HEK293T (cell line): ENCODE data around the gene ITGB7.

ENCODE experiments used
- CTCF ChIA-PET: fragments of 350-600 bp; formaldehyde crosslinking; extraction: SDS; loops from one replicate; lab custom pipeline; 2021; ENCODE audit warnings: antibody characterized with exemption, inconsistent platforms; lab: Yijun Ruan, JAX
- POLR2A ChIA-PET: fragments of 350-600 bp; formaldehyde crosslinking; extraction: SDS; loops from one replicate; lab custom pipeline; 2020; ENCODE audit warnings: antibody characterized with exemption, inconsistent platforms; lab: Yijun Ruan, JAX
- DNase-seq: peaks from one replicate; pipeline ENCODE4 v3.0.0; 2012; ENCODE audit warnings: mixed read lengths; ENCODE audit errors: extremely low spot score
- ARNT ChIP-seq: fragments of 450-650 bp; IDR thresholded peaks from 2 replicates; pipeline ENCODE4 v1.6.1; 2017; ENCODE audit warnings: mild to moderate bottlenecking
- BHLHE40 ChIP-seq: fragments of 450-650 bp; IDR thresholded peaks from 2 replicates; pipeline ENCODE4 v1.6.1; 2016; ENCODE audit warnings: mild to moderate bottlenecking, moderate library complexity, borderline replicate concordance
- CTBP1 ChIP-seq: fragments of 450-650 bp; IDR thresholded peaks from 2 replicates; pipeline ENCODE4 v1.6.1; 2016; ENCODE audit warnings: borderline replicate concordance
- ELF4 ChIP-seq: fragments of 450-650 bp; IDR thresholded peaks from 2 replicates; pipeline ENCODE4 v1.6.1; 2017; ENCODE audit warnings: antibody characterized with exemption
- FOXA1 ChIP-seq: fragments of 450-650 bp; IDR thresholded peaks from 2 replicates; pipeline ENCODE4 v1.6.1; 2016; ENCODE audit warnings: mild to moderate bottlenecking
- FOXK2 ChIP-seq: fragments of 450-650 bp; IDR thresholded peaks from 2 replicates; pipeline ENCODE4 v1.6.1; 2016; ENCODE audit warnings: mild to moderate bottlenecking
- FOXM1 ChIP-seq: fragments of 450-650 bp; IDR thresholded peaks from 2 replicates; pipeline ENCODE4 v1.6.1; 2017; ENCODE audit warnings: mild to moderate bottlenecking, borderline replicate concordance
- HDGF ChIP-seq: fragments of 450-650 bp; IDR thresholded peaks from 2 replicates; pipeline ENCODE4 v1.6.1; 2017; ENCODE audit warnings: antibody characterized with exemption, borderline replicate concordance
- L3MBTL2 ChIP-seq: fragments of 450-650 bp; conservative IDR thresholded peaks from 2 replicates; pipeline ENCODE4 v1.6.1; 2016; ENCODE audit warnings: mild to moderate bottlenecking
- LEF1 ChIP-seq: fragments of 450-650 bp; IDR thresholded peaks from 2 replicates; pipeline ENCODE4 v1.6.1; 2017; ENCODE audit warnings: mild to moderate bottlenecking, borderline replicate concordance
- NFRKB ChIP-seq: fragments of 450-650 bp; IDR thresholded peaks from 2 replicates; pipeline ENCODE4 v1.6.1; 2016; ENCODE audit warnings: mild to moderate bottlenecking, moderate library complexity
- PKNOX1 ChIP-seq: fragments of 450-650 bp; IDR thresholded peaks from 2 replicates; pipeline ENCODE4 v1.6.1; 2016
- SP1 ChIP-seq: fragments of 450-650 bp; IDR thresholded peaks from 2 replicates; pipeline ENCODE4 v1.6.1; 2017
- SUZ12 ChIP-seq: fragments of 450-650 bp; IDR thresholded peaks from 2 replicates; pipeline ENCODE4 v1.6.1; 2016; ENCODE audit warnings: mild to moderate bottlenecking
- TARDBP ChIP-seq: fragments of 450-650 bp; IDR thresholded peaks from 2 replicates; pipeline ENCODE4 v1.6.1; 2016
- ZNF384 ChIP-seq: fragments of 450-650 bp; IDR thresholded peaks from 2 replicates; pipeline ENCODE4 v1.6.1; 2016

ITGB7 gene

GRCh38 chr12:53224897-53225634 is 18.0 kb upstream of the ITGB7 start:
- POLR2A ChIA-PET: no interaction called here
- DNase-seq: no peak
- no peak for TF ChIP-seq HDGF
- no peak for TF ChIP-seq ZNF384
- TF ChIP-seq FOXA1: no peak
- TF ChIP-seq ELF4: no peak
- no peak for TF ChIP-seq BHLHE40
- no peak for TF ChIP-seq SUZ12
- no peak for TF ChIP-seq SP1
- TF ChIP-seq NFRKB: no peak
- no peak for TF ChIP-seq ARNT
- no peak for TF ChIP-seq FOXM1
- no peak for TF ChIP-seq PKNOX1
- TF ChIP-seq TARDBP: no peak
- TF ChIP-seq FOXK2: no peak
- TF ChIP-seq LEF1: no peak
- no peak for TF ChIP-seq L3MBTL2
- no peak for TF ChIP-seq CTBP1
- CTCF ChIA-PET: no interaction called here

GRCh38 chr12:53224061-53224896 is 17.2 kb upstream of the ITGB7 start:
- ChIA-PET POLR2A (interaction anchor here (1.1 kb wide), 1 partner anchor 44 kb away, joined by 4 read pairs; the partner anchor contains the start of gene ESPL1), CTCF (interaction anchor here (0.6 kb wide), 1 partner anchor 44 kb away, joined by 5 read pairs; the partner anchor contains the start of gene ESPL1)
- no peak for TF ChIP-seq FOXM1
- TF ChIP-seq ARNT: no peak
- no peak for TF ChIP-seq CTBP1
- no peak for TF ChIP-seq TARDBP
- TF ChIP-seq ELF4: no peak
- no peak for TF ChIP-seq L3MBTL2
- no peak for TF ChIP-seq HDGF
- no peak for TF ChIP-seq PKNOX1
- no peak for TF ChIP-seq LEF1
- TF ChIP-seq FOXK2: no peak
- TF ChIP-seq ZNF384: no peak
- no peak for TF ChIP-seq NFRKB
- TF ChIP-seq FOXA1: no peak
- TF ChIP-seq SUZ12: no peak
- no peak for TF ChIP-seq BHLHE40
- no peak for DNase-seq

GRCh38 chr12:53223389-53224060 is 16.5 kb upstream of the ITGB7 start:
- POLR2A ChIA-PET: interaction anchor here (1.1 kb wide), 1 partner anchor 44 kb away, joined by 4 read pairs; the partner anchor contains the start of gene ESPL1
- CTCF ChIA-PET: interaction anchor here (0.6 kb wide), 1 partner anchor 44 kb away, joined by 5 read pairs; the partner anchor contains the start of gene ESPL1
- no peak for DNase-seq
- no peak for TF ChIP-seq HDGF
- TF ChIP-seq L3MBTL2: no peak
- no peak for TF ChIP-seq ELF4
- no peak for TF ChIP-seq SUZ12
- no peak for TF ChIP-seq FOXM1
- no peak for TF ChIP-seq FOXA1

GRCh38 chr12:53222806-53223261 is 15.8 kb upstream of the ITGB7 start:
- ChIA-PET CTCF (no interaction called here), POLR2A (interaction anchor here (1.1 kb wide), 1 partner anchor 45 kb away, joined by 4 read pairs; the partner anchor contains the start of gene ESPL1)
- TF ChIP-seq SUZ12: no peak
- TF ChIP-seq FOXM1: no peak
- TF ChIP-seq ARNT: no peak
- no peak for TF ChIP-seq FOXK2
- no peak for TF ChIP-seq PKNOX1
- TF ChIP-seq TARDBP: no peak
- no peak for TF ChIP-seq L3MBTL2
- TF ChIP-seq ELF4: no peak
- TF ChIP-seq LEF1: no peak
- no peak for TF ChIP-seq HDGF
- no peak for TF ChIP-seq ZNF384
- DNase-seq: no peak

GRCh38 chr12:53222170-53222721 is 15.2 kb upstream of the ITGB7 start:
- DNase-seq: no peak
- TF ChIP-seq FOXA1: no peak
- TF ChIP-seq PKNOX1: no peak
- TF ChIP-seq FOXM1: no peak
- TF ChIP-seq TARDBP: no peak
- TF ChIP-seq SUZ12: no peak
- TF ChIP-seq ARNT: no peak
- no peak for TF ChIP-seq FOXK2
- ChIA-PET CTCF (no interaction called here), POLR2A (no interaction called here)
